H1 (cell line): ENCODE data around the gene ERI2. TPM values are rescaled to one million over a fixed set of nuclear protein-coding genes. Genes with fewer than 3 reads are reported as not detected.

Source experiments
- CTCF ChIA-PET: fragments of 300-600 bp; sonication (Branson Sonifier 250); formaldehyde crosslinking; loops from one replicate; lab custom pipeline; 2021; ENCODE audit not compliant: partially characterized antibody; lab: Charles Lee
- POLR2A ChIA-PET: fragments of 300-600 bp; sonication (Branson Sonifier 250); formaldehyde crosslinking; loops from one replicate; lab custom pipeline; 2021; ENCODE audit warnings: inconsistent platforms; ENCODE audit not compliant: partially characterized antibody; lab: Charles Lee
- DNase-seq, 2 experiments: peaks; one replicate each; pipeline versions ENCODE4 v3.0.0 to v3.0.0-alpha.2; 2010 to 2022; ENCODE audit warnings: low spot score in 2 of 2, low read depth in 1 of 2, mixed read lengths in 1 of 2
- FAIRE-seq: peaks from 2 replicates; lab custom pipeline; 2011; peaks lifted over from hg19 to GRCh38; lab: Jason Lieb, UNC
- H2AFZ ChIP-seq: 2 replicates; pipeline ENCODE4 v1.8.1; 2012; ENCODE audit warnings: low read length, inconsistent platforms
- H2AK5ac ChIP-seq: 2 replicates; pipeline ENCODE4 v1.6.1; 2013; ENCODE audit warnings: low read depth, low read length
- H2BK120ac ChIP-seq: replicated peaks from 2 replicates; pipeline ENCODE3; 2013; ENCODE audit warnings: low read depth, low read length, inconsistent platforms
- H2BK12ac ChIP-seq: 2 replicates; pipeline ENCODE4 v1.6.1; 2013; ENCODE audit warnings: low read depth, low read length
- H2BK15ac ChIP-seq: 2 replicates; pipeline ENCODE4 v1.6.1; 2013; ENCODE audit warnings: low read length
- H2BK20ac ChIP-seq: 2 replicates; pipeline ENCODE4 v1.6.1; 2013; ENCODE audit warnings: low read length
- H2BK5ac ChIP-seq: 2 replicates; pipeline ENCODE4 v1.6.1; 2013; ENCODE audit warnings: low read depth, low read length
- H3K14ac ChIP-seq: 2 replicates; pipeline ENCODE4 v1.6.1; 2013; ENCODE audit warnings: inconsistent platforms; ENCODE audit not compliant: insufficient read length
- H3K18ac ChIP-seq: 2 replicates; pipeline ENCODE4 v1.6.1; 2013; ENCODE audit warnings: low read length; ENCODE audit errors: extremely low read depth
- H3K23ac ChIP-seq: 2 replicates; pipeline ENCODE4 v1.6.1; 2013; ENCODE audit warnings: inconsistent platforms; ENCODE audit not compliant: insufficient read length
- H3K23me2 ChIP-seq: 2 replicates; pipeline ENCODE4 v1.6.1; 2013; ENCODE audit warnings: low read depth, low read length
- H3K27ac ChIP-seq: 2 replicates; pipeline ENCODE4 v1.6.1; 2011; ENCODE audit warnings: low read depth, low read length, inconsistent platforms
- H3K27me3 ChIP-seq, 4 experiments: replicated peaks in 1 of 4; 1 replicate in 1 of 4; 2 replicates in 3 of 4; pipeline versions ENCODE4 v1.6.1 to v1.8.1; 2011 to 2013; ENCODE audit warnings: low read length in 3 of 4, mild to moderate bottlenecking in 3 of 4, inconsistent platforms in 2 of 4, mixed read lengths in 2 of 4, moderate library complexity in 1 of 4; ENCODE audit not compliant: control insufficient read depth in 3 of 4, insufficient read depth in 3 of 4; ENCODE audit errors: extremely low read depth in 1 of 4
- H3K36me3 ChIP-seq, 4 experiments: 2 replicates each; pipeline versions ENCODE4 v1.6.1 to v1.8.1; 2011 to 2013; ENCODE audit warnings: mild to moderate bottlenecking in 4 of 4, low read length in 3 of 4, moderate library complexity in 2 of 4, control low read depth in 1 of 4, inconsistent platforms in 1 of 4; ENCODE audit not compliant: insufficient read depth in 4 of 4, control insufficient read depth in 2 of 4
- H3K4ac ChIP-seq: replicated peaks from 2 replicates; pipeline ENCODE3; 2013; ENCODE audit warnings: low read length, low read depth, mixed read lengths, inconsistent platforms; ENCODE audit not compliant: insufficient read length
- H3K4me1 ChIP-seq, 4 experiments: replicated peaks in 1 of 4; 1 replicate in 1 of 4; 2 replicates in 3 of 4; pipeline versions ENCODE4 v1.6.1 to v1.8.1; 2011 to 2013; ENCODE audit warnings: low read length in 3 of 4, inconsistent platforms in 2 of 4, mixed read lengths in 1 of 4; ENCODE audit not compliant: insufficient read depth in 4 of 4, control insufficient read depth in 3 of 4
- H3K4me2 ChIP-seq, 2 experiments: 2 replicates each; pipeline versions ENCODE4 v1.6.1 to v1.8.1; 2011 to 2013; ENCODE audit warnings: low read depth in 2 of 2, low read length in 2 of 2, control low read depth in 1 of 2, inconsistent platforms in 1 of 2, mild to moderate bottlenecking in 1 of 2; ENCODE audit not compliant: insufficient read depth in 1 of 2
- H3K4me3 ChIP-seq, 4 experiments: fragments of 200-600, 300-600 bp in 1 of 4; sonication (generic), shearing (Covaris generic), sonication (Bioruptor Twin) in 1 of 4; 2 replicates each; pipeline versions ENCODE4 v1.5.1 to v1.8.1; 2011 to 2016; ENCODE audit warnings: low read length in 4 of 4, low read depth in 3 of 4, control low read depth in 2 of 4, inconsistent platforms in 2 of 4, mild to moderate bottlenecking in 2 of 4, mixed read lengths in 1 of 4, moderate library complexity in 1 of 4; ENCODE audit not compliant: insufficient read depth in 2 of 4; ENCODE audit errors: extremely low read depth in 1 of 4
- H3K56ac ChIP-seq: replicated peaks from 2 replicates; pipeline ENCODE3; 2013; ENCODE audit warnings: low read depth, mild to moderate bottlenecking, mixed read lengths, low read length, inconsistent platforms; ENCODE audit not compliant: insufficient read length
- H3K79me1 ChIP-seq: 2 replicates; pipeline ENCODE4 v1.6.1; 2013; ENCODE audit warnings: low read depth, low read length, control low read depth
- H3K79me2 ChIP-seq, 2 experiments: 2 replicates each; pipeline versions ENCODE4 v1.6.1 to v1.8.1; 2012 to 2013; ENCODE audit warnings: low read length in 2 of 2, mild to moderate bottlenecking in 2 of 2, inconsistent platforms in 1 of 2; ENCODE audit not compliant: insufficient read depth in 2 of 2, control insufficient read depth in 1 of 2
- H3K9ac ChIP-seq, 4 experiments: replicated peaks in 1 of 4; 1 replicate in 1 of 4; 2 replicates in 3 of 4; pipeline versions ENCODE4 v1.6.1 to v1.8.1; 2011 to 2013; ENCODE audit warnings: low read depth in 3 of 4, low read length in 3 of 4, control low read depth in 2 of 4, mild to moderate bottlenecking in 2 of 4, moderate library complexity in 2 of 4, inconsistent platforms in 1 of 4; ENCODE audit errors: extremely low read depth in 1 of 4
- H3K9me3 ChIP-seq, 2 experiments: 2 replicates each; pipeline versions ENCODE4 v1.6.1 to v1.8.1; 2012 to 2013; ENCODE audit warnings: mild to moderate bottlenecking in 2 of 2, moderate library complexity in 2 of 2, control low read depth in 1 of 2, inconsistent platforms in 1 of 2, low read depth in 1 of 2, low read length in 1 of 2, mixed read lengths in 1 of 2; ENCODE audit not compliant: insufficient read depth in 2 of 2
- H4K20me1 ChIP-seq, 2 experiments: replicated peaks in 1 of 2; 2 replicates each; pipeline versions ENCODE3 to v1.8.1; 2011 to 2013; ENCODE audit warnings: inconsistent platforms in 2 of 2, low read length in 2 of 2, mild to moderate bottlenecking in 1 of 2; ENCODE audit not compliant: insufficient read depth in 2 of 2, control insufficient read depth in 1 of 2
- H4K5ac ChIP-seq: 2 replicates; pipeline ENCODE4 v1.6.1; 2013; ENCODE audit warnings: low read length, low read depth, mixed read lengths, inconsistent platforms; ENCODE audit not compliant: insufficient read length
- H4K8ac ChIP-seq: 2 replicates; pipeline ENCODE4 v1.8.0; 2013; ENCODE audit warnings: mild to moderate bottlenecking, moderate library complexity, low read length, inconsistent platforms; ENCODE audit not compliant: insufficient read depth; ENCODE audit errors: extremely low read depth
- H4K91ac ChIP-seq: replicated peaks from 2 replicates; pipeline ENCODE3; 2013; ENCODE audit warnings: low read length, mixed read lengths, inconsistent platforms; ENCODE audit not compliant: insufficient read length
- CBX5 ChIP-seq: fragments of 300-800, 300-1000 bp; sonication (generic); IDR thresholded peaks from 2 replicates; pipeline ENCODE4 v1.7.1; 2016; ENCODE audit warnings: antibody characterized with exemption, low read length, low read depth
- CTCF ChIP-seq, 3 experiments: IDR thresholded peaks; 1 replicate in 2 of 3; 2 replicates in 1 of 3; pipeline versions ENCODE4 v1.5.1 to v1.6.1; 2011; ENCODE audit warnings: low read length in 3 of 3, mild to moderate bottlenecking in 3 of 3, inconsistent platforms in 2 of 3, low read depth in 1 of 3, moderate library complexity in 1 of 3; ENCODE audit not compliant: insufficient read depth in 1 of 3; ENCODE audit errors: control extremely low read depth in 1 of 3
- GABPA ChIP-seq: IDR thresholded peaks from 2 replicates; pipeline ENCODE4 v1.6.1; 2011; ENCODE audit warnings: mild to moderate bottlenecking, low read length, moderate library complexity, borderline replicate concordance; ENCODE audit not compliant: insufficient read depth
- HDAC2 ChIP-seq, 2 experiments: fragments of 300-600 bp in 1 of 2; sonication (generic) in 1 of 2; IDR thresholded peaks; 2 replicates each; pipeline ENCODE4 v1.6.1; 2011 to 2012; ENCODE audit warnings: low read depth in 2 of 2, low read length in 2 of 2, mild to moderate bottlenecking in 2 of 2, moderate library complexity in 2 of 2, borderline replicate concordance in 1 of 2, inconsistent platforms in 1 of 2
- HDAC6 ChIP-seq: IDR thresholded peaks from one replicate; pipeline ENCODE4 v1.7.1; 2012; ENCODE audit warnings: low read depth, mild to moderate bottlenecking, inconsistent platforms, low read length, moderate library complexity
- JUND ChIP-seq: IDR thresholded peaks from 2 replicates; pipeline ENCODE4 v1.6.1; 2011; ENCODE audit warnings: mild to moderate bottlenecking, improper control_type of control experiment, low read length
- RAD21 ChIP-seq, 2 experiments: IDR thresholded peaks in 1 of 2; conservative IDR thresholded peaks in 1 of 2; 2 replicates each; pipeline ENCODE4 v1.6.1; 2011; ENCODE audit warnings: low read depth in 2 of 2, low read length in 2 of 2, improper control_type of control experiment in 1 of 2, inconsistent platforms in 1 of 2, mild to moderate bottlenecking in 1 of 2, moderate library complexity in 1 of 2
- RNF2 ChIP-seq: fragments of 200-900, 300-1000 bp; sonication (generic); IDR thresholded peaks from 2 replicates; pipeline ENCODE4 v1.7.1; 2016; ENCODE audit warnings: borderline replicate concordance, low read depth, mild to moderate bottlenecking, antibody characterized with exemption, low read length; ENCODE audit not compliant: poor library complexity, severe bottlenecking; ENCODE audit errors: missing control alignments
- SIRT6 ChIP-seq: IDR thresholded peaks from one replicate; pipeline ENCODE4 v1.7.1; 2012; ENCODE audit warnings: low read length, inconsistent platforms
- SP2 ChIP-seq: IDR thresholded peaks from 2 replicates; pipeline ENCODE4 v1.6.1; 2012; ENCODE audit warnings: mild to moderate bottlenecking, low read length, inconsistent platforms
- WGBS, 2 experiments: shearing (Covaris generic) in 1 of 2; methylation state at CpG; one replicate each; pipeline versions ENCODE4 v1.1.6 to v1.1.7; 2013 to 2015; ENCODE audit warnings: low lambda C conversion rate in 2 of 2, mixed read lengths in 2 of 2, inconsistent platforms in 1 of 2, low coverage in 1 of 2, missing lambda C conversion rate in 1 of 2; ENCODE audit not compliant: insufficient replicate concordance in 2 of 2, insufficient coverage in 1 of 2, insufficient read length in 1 of 2; ENCODE audit errors: extremely low coverage in 1 of 2, missing lambda C conversion rate in 1 of 2; 5-methylcytosine and 5-hydroxymethylcytosine counted together
- polyA plus RNA-seq, 7 experiments: library from polyadenylated mRNA; depleted of rRNA in 3 of 7; stranded (reverse) in 5 of 7; unstranded in 2 of 7; fragments of >200 nt in 5 of 7; fragments of 200-250 nt in 2 of 7; gene quantifications; 1 replicate in 5 of 7; 2 replicates in 1 of 7; 4 replicates in 1 of 7; pipeline versions ENCODE4 v1.2.1 to v1.2.3, GENCODE V29; 2011 to 2013; ENCODE audit warnings: missing spikeins in 2 of 7, mixed read lengths in 2 of 7
- total RNA-seq: library from RNA; stranded (reverse); fragmentation: NEBNext Ultra II Directional; extraction: Animal tissue kit (Norgen Biotek cat#: 25700); gene quantifications from 2 replicates; pipeline ENCODE4 v1.2.1, GENCODE V29; 2021

The ERI2 gene
- total and polyA plus RNA-seq, 2 of the 8 experiments (the other 6 are each of a cell fraction or from before 2014, with no cell fraction given) = 11.0 to 12.6 TPM

DNA sequence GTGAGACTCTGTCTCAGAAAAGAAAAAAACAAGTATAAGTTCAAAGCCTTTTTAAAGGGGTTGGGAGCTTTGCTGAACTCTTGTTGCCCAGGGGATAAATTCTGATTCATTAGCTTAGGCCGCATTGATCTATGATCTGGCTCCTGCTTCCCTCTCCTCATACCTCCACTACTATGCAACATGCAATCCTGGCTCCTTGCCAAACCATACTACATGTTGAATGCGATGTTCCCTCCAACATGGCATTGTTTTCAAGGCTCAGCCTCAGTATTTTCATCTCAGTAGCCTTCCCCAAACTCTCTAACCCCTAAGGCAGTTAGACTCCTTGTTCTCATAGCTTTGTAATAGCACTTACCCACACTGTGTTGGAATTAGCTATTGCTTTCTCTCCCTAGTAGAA lies 6.2 kb upstream of the ERI2 start:
- no peak overlapping the region for H3K4me3 ChIP-seq
- H3K14ac ChIP-seq = no peak overlapping the region
- 89% methylated on average over 2 of the region's 2 CpGs; no CpG with 5 or more reads in 1 of the 2 experiments for WGBS, 2 experiments
- DNase-seq (no peak), FAIRE-seq (no peak)
- no peak overlapping the region for H3K56ac ChIP-seq
- H3K18ac ChIP-seq = no peak overlapping the region
- H3K9me3 ChIP-seq = no peaks in the 10 kb centered on the region
- H4K91ac ChIP-seq = no peak overlapping the region
- 0 out of 7 replicates have a peak, but pooled peaks cover 0 to 3% (median 0%) of the 10 kb centered on the region in 4 experiments for H3K4me1 ChIP-seq
- no peak overlapping the region for H3K4ac ChIP-seq
- H3K9ac ChIP-seq = no peak overlapping the region
- CTCF ChIA-PET = interaction anchor here (0.6 to 1.6 kb wide), 5 partner anchors 13 to 620 kb away, joined by 3 to 4 read pairs (median 3); no protein-coding TSS in a partner anchor
- H4K20me1 ChIP-seq = no peaks in the 10 kb centered on the region
- no peak overlapping the region for H3K23ac ChIP-seq
- H3K79me2 ChIP-seq = no peaks in the 10 kb centered on the region
- no peaks in the 10 kb centered on the region for H3K23me2 ChIP-seq
- POLR2A ChIA-PET = no interaction called here
- no peak overlapping the region for H2AK5ac ChIP-seq
- H3K27ac ChIP-seq = no peak overlapping the region
- H3K79me1 ChIP-seq = no peaks in the 10 kb centered on the region
- H4K5ac ChIP-seq = no peak overlapping the region
- H3K27me3 ChIP-seq = no peaks in the 10 kb centered on the region
- H2BK12ac ChIP-seq = no peak overlapping the region
- no peak overlapping the region for H3K4me2 ChIP-seq
- H3K36me3 ChIP-seq = peaks cover 0 to 5% (median 2%) of the 10 kb centered on the region in 4 experiments; a peak in 3 of 8 replicates
- no peak overlapping the region; the same call in 1 of the 2 replicates for H4K8ac ChIP-seq
- no peak overlapping the region for H2BK120ac ChIP-seq
- no peak overlapping the region for H2BK5ac ChIP-seq
- H2AFZ ChIP-seq = no peak overlapping the region
- no peak overlapping the region for H2BK20ac ChIP-seq
- H2BK15ac ChIP-seq = no peak overlapping the region
- TF ChIP-seq CBX5 (no peak), HDAC2 (IDR thresholded peaks at IDR 0.05; ENCODE audit: borderline replicate concordance in 1 of 2, low read depth in 2 of 2, low read length in 2 of 2) (no peak), SIRT6 (no peak), HDAC6 (no peak), CTCF (IDR thresholded peaks at IDR 0.05; ENCODE audit: control extremely low read depth in 1 of 3, insufficient read depth in 1 of 3, low read depth in 1 of 3, low read length in 3 of 3) (no peak), RNF2 (no peak), SP2 (no peak), RAD21 (IDR thresholded peaks at IDR 0.05 in 1 of 2, conservative IDR thresholded peaks at IDR 0.05 in 1 of 2; ENCODE audit: low read depth in 2 of 2, low read length in 2 of 2) (no peak), JUND (no peak), GABPA (no peak)
